ENCODE measurements around the gene LHPP. TPM values are rescaled to one million over a fixed set of nuclear protein-coding genes. Genes with fewer than 3 reads are reported as not detected.

The LHPP gene
- total RNA-seq, 1 experiment from 2014 or later, result 9.4 TPM

GRCh38 chr10:124622866-124623536 lies 161.4 kb downstream of the LHPP start:
- no peak for DNase-seq (ENCODE audit: low read depth)

- no peak for DNase-seq (ENCODE audit: low read depth)
Measured at GRCh38 chr10:124624006-124624405, 162.4 kb downstream of the LHPP start.

- DNase-seq (ENCODE audit: low read depth), result no peak
Measured at GRCh38 chr10:124624466-124624865, 162.8 kb downstream of the LHPP start.

- DNase-seq (ENCODE audit: low read depth), result no peak
Measured at GRCh38 chr10:124624895-124625294, 163.3 kb downstream of the LHPP start.

- DNase-seq (ENCODE audit: low read depth), result no peak
Measured at GRCh38 chr10:124625831-124626238, 164.2 kb downstream of the LHPP start.

- DNase-seq (ENCODE audit: low read depth), result no peak
Measured at GRCh38 chr10:124626759-124627380, 165.2 kb downstream of the LHPP start.

- no peak for DNase-seq (ENCODE audit: low read depth)
Measured at GRCh38 chr10:124627866-124628675, 166.4 kb downstream of the LHPP start.

GRCh38 chr10:124628676-124629021 lies 167.0 kb downstream of the LHPP start:
- no peak for DNase-seq (ENCODE audit: low read depth)

- no peak for DNase-seq (ENCODE audit: low read depth)
Measured at GRCh38 chr10:124629415-124629814, 167.8 kb downstream of the LHPP start.

GRCh38 chr10:124629842-124630241 lies 168.2 kb downstream of the LHPP start:
- no peak for DNase-seq (ENCODE audit: low read depth)

GRCh38 chr10:124630551-124630950 lies 168.9 kb downstream of the LHPP start:
- DNase-seq (ENCODE audit: low read depth), result no peak

GRCh38 chr10:124632064-124632531 lies 170.5 kb downstream of the LHPP start:
- DNase-seq (ENCODE audit: low read depth), result no peak

GRCh38 chr10:124632566-124632965 lies 170.9 kb downstream of the LHPP start:
- DNase-seq (ENCODE audit: low read depth), result no peak

GRCh38 chr10:124636271-124636995 lies 174.8 kb downstream of the LHPP start:
- DNase-seq (ENCODE audit: low read depth), result no peak

- no peak for DNase-seq (ENCODE audit: low read depth)
Measured at GRCh38 chr10:124637091-124637700, 175.6 kb downstream of the LHPP start.

GRCh38 chr10:124637746-124638145 lies 176.1 kb downstream of the LHPP start:
- DNase-seq (ENCODE audit: low read depth), result no peak

GRCh38 chr10:124639206-124639605 lies 177.6 kb downstream of the LHPP start:
- DNase-seq (ENCODE audit: low read depth), result no peak

- DNase-seq (ENCODE audit: low read depth), result no peak
Measured at GRCh38 chr10:124639646-124640045, 178.0 kb downstream of the LHPP start.

- DNase-seq (ENCODE audit: low read depth), result no peak
Measured at GRCh38 chr10:124640056-124640455, 178.4 kb downstream of the LHPP start.

GRCh38 chr10:124640538-124641231 lies 179.1 kb downstream of the LHPP start:
- DNase-seq (ENCODE audit: low read depth), result peak; percentile 3
